GM12864 (cell line): ENCODE data around the gene PMEPA1.

Experiments used
- DNase-seq: peaks from one replicate; pipeline ENCODE4 v3.0.0-alpha.2; 2011; ENCODE audit warnings: low read depth
- H3K4me3 ChIP-seq: 2 replicates; pipeline ENCODE4 v1.5.1; 2011; ENCODE audit warnings: mild to moderate bottlenecking, low read depth, low read length, control low read depth
- TF ChIP-seq, protein P1 (sequence below): IDR thresholded peaks from 2 replicates; pipeline ENCODE4 v1.5.1; 2011; ENCODE audit warnings: low read depth, mild to moderate bottlenecking, moderate library complexity, low read length, control low read depth, inconsistent platforms; ENCODE audit errors: missing control alignments

PMEPA1 gene

DNA sequence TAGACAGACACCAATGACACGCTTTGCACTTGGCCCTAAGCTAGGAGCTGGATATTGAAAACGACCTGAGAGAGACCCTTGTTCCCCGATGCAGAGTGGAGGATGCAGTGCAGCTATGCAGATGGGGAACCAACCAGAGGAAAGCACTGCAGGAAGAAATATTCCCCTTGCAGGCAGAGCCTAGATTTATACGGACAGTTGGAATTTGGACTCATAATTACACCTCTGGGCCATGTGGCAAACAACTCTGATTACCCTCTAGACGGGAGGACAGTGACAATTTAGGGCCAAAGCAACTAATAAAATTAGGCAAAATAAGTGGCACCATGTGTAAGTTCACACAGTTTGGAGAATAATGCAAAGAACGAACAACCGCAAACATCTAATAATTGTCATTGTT, 12.3 kb downstream of the PMEPA1 start:
- no peak overlapping the region for H3K4me3 ChIP-seq
- TF ChIP-seq, protein P1, sequence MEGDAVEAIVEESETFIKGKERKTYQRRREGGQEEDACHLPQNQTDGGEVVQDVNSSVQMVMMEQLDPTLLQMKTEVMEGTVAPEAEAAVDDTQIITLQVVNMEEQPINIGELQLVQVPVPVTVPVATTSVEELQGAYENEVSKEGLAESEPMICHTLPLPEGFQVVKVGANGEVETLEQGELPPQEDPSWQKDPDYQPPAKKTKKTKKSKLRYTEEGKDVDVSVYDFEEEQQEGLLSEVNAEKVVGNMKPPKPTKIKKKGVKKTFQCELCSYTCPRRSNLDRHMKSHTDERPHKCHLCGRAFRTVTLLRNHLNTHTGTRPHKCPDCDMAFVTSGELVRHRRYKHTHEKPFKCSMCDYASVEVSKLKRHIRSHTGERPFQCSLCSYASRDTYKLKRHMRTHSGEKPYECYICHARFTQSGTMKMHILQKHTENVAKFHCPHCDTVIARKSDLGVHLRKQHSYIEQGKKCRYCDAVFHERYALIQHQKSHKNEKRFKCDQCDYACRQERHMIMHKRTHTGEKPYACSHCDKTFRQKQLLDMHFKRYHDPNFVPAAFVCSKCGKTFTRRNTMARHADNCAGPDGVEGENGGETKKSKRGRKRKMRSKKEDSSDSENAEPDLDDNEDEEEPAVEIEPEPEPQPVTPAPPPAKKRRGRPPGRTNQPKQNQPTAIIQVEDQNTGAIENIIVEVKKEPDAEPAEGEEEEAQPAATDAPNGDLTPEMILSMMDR: no peak
- DNase-seq: no peak

DNA sequence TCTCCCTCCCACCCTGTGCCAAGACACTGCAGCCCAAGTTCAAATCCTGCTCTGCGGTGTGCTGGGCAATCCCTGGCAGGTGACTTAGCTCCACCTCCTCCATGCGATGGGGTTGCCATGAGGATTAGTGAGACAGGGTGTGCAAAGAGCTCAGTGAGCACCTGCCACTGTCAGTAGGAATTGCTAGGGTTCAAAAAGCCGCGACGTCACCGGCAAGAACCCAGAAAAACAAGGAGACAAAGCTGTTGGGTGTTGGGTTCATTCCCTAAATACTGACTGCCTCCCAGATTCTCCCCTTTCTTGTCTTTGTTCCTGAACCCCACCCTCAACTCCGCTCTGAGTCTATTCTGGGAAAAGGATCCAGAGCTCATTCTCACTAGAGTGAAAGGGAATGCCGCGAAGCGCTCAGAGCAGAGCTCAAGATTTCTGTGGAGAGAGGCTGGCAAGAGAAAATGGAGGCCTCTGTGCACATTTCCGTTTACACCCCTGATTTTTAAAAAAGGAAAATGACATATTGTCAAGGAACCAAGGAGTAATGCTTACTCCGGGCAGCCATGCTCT, 13.3 kb downstream of the PMEPA1 start:
- no peak for DNase-seq
- no peak overlapping the region for H3K4me3 ChIP-seq
- TF ChIP-seq, protein P1: no peak

DNA sequence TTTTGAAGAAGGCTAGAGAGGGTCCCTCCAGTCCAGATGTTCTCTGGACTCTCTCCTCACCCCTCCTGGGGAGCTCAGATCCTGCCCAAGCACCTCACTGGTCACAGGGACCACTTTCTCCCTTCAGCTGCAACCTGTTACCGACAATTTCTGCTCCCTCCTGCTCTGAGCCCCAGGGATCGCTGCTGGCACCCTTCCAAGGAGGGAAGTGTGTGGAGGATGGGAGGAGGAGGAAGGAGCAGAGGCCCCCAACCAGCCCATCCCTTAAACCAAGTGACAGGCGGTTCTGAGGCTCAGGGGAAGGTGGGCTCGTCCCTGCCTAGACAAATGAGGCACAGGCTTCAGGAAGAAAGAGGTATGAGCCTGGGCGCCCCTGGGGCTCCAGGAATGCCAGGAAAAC, 13.9 kb downstream of the PMEPA1 start:
- DNase-seq: no peak
- no peak overlapping the region for H3K4me3 ChIP-seq
- TF ChIP-seq, protein P1: no peak

DNA sequence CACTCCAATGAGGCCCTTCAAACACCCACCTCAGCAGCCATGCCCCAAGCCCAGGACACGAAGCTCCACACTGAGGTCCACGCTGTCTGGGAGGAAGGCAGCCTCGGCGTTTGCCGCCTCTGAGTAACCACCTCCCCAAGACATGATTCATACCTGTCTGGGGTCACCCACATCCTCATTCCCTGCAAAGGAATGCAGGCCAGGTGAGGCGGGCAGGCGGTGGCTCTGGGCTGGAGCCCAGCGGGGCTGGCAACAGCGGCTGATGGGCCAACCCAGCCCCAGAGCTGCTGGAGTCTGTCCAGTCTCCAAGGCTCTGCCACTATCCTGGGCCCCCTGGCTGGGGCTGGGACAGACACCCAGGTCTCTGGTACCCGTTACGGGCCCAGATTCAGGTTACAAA, 14.8 kb downstream of the PMEPA1 start:
- TF ChIP-seq, protein P1: no peak
- no peak for DNase-seq
- H3K4me3 ChIP-seq: no peak overlapping the region

DNA sequence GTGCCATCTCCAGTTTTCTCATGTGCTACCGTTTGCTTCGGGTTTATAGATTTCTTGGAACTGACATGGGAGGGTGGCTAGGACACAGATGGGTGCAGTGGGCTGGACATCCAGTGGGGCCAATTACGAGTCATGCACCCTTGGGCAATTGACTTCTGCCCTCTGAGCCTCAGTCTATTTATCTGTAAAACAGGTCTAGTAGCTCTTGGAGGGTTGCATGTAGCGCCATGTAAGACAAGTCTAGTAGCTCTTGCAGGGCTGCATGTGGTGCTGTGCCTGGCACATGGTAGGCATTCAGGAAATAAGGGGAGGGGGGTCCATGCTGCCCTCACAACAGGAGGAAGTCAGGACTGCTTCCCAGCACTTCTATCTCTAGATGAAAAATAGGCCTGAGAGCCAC, 15.3 kb downstream of the PMEPA1 start:
- no peak for DNase-seq
- TF ChIP-seq, protein P1: no peak

DNA sequence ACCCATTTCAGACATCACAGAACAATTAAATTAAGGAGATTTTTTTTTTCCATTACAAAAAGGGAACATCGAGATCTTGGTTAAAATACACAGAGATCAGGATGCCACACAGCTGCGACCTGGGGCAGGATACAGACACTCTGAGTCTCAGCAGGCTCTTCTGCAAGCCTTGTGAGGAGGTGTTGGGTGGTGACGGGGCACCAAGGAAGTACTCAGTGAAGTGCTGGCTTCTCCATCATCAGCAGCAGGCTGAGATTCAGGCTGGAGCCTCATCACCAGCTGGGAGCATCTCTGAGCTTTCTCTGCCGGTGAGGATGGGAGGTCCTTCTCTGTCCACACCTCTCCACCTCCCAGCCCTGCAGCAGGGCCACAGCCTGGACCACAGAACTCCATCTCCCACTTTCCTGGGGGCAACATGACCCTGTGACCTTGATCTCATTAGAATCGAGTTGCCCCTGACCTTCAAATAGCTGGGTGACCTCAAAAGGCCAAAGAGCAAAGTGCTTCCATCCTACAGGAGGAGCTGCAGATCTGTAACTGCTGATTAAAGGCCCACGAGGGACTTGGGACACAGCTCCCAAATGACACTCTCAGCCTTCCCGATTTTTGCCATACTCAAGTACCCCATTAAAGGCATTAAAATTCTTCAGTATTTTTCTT, 16.0 kb downstream of the PMEPA1 start:
- no peak overlapping the region for H3K4me3 ChIP-seq
- DNase-seq: no peak
- TF ChIP-seq, protein P1: no peak

More for the DNA sequence above, 15.3 kb downstream of the PMEPA1 start:
- no peak overlapping the region for H3K4me3 ChIP-seq
